Mammary epithelial cell (primary cell): Measurements from ENCODE around the gene SLC22A14.

Experiments used
- EZH2 ChIP-seq: IDR thresholded peaks from 2 replicates; pipeline ENCODE4 v1.6.1; 2012; ENCODE audit warnings: low read length, inconsistent platforms, borderline replicate concordance
- TF ChIP-seq, protein P1 (sequence below), 2 donors: IDR thresholded peaks in 1 of 2; conservative IDR thresholded peaks in 1 of 2; 2 replicates each; pipeline ENCODE4 v1.5.1; 2011 to 2012; ENCODE audit warnings: inconsistent platforms in 2 of 2, low read length in 2 of 2, mild to moderate bottlenecking in 2 of 2, control low read depth in 1 of 2, low read depth in 1 of 2; ENCODE audit not compliant: insufficient read depth in 1 of 2; ENCODE audit errors: extremely low read depth in 1 of 2

DNA sequence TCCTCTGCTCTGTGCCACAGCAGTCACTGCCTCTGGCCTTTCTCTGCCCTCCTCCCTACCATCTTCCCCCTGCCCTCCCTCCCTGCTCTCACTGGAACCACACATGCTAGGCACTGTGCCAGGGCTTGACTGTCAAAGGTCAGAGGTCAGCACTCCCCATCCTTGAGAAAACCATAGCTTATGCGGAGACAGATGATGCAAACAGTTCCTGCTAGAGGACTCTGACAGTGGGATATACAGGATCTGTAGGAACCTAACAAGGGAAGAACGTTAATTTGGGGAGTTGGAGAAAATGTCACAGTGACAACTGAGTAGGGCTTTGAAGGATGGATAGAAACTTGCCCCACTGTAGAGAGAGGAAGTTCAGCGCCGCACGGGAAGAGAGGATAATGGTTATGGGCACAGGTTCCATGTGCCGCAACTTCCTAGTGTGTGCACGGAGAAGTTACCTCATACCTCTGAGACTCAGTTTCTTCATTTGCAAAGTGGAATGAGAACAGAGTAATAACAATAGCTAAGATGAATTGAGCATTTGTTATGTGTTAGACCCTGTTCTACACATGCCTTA, 35.2 kb downstream of the SLC22A14 start:
- TF ChIP-seq, protein P1, sequence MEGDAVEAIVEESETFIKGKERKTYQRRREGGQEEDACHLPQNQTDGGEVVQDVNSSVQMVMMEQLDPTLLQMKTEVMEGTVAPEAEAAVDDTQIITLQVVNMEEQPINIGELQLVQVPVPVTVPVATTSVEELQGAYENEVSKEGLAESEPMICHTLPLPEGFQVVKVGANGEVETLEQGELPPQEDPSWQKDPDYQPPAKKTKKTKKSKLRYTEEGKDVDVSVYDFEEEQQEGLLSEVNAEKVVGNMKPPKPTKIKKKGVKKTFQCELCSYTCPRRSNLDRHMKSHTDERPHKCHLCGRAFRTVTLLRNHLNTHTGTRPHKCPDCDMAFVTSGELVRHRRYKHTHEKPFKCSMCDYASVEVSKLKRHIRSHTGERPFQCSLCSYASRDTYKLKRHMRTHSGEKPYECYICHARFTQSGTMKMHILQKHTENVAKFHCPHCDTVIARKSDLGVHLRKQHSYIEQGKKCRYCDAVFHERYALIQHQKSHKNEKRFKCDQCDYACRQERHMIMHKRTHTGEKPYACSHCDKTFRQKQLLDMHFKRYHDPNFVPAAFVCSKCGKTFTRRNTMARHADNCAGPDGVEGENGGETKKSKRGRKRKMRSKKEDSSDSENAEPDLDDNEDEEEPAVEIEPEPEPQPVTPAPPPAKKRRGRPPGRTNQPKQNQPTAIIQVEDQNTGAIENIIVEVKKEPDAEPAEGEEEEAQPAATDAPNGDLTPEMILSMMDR (conservative IDR thresholded peaks at IDR 0.05 in 1 of 2, IDR thresholded peaks at IDR 0.05 in 1 of 2; ENCODE audit: extremely low read depth in 1 of 2, insufficient read depth in 1 of 2, low read depth in 1 of 2, low read length in 2 of 2) = no peak
- no peak for TF ChIP-seq EZH2
